Liver (tissue), 9 donors: ENCODE results near the gene RPTOR. TPM values are rescaled to one million over a fixed set of nuclear protein-coding genes. Genes with fewer than 3 reads are reported as not detected.

Experiments
- DNase-seq: peaks from one replicate; pipeline ENCODE4 v3.0.0-alpha.2; 2017; ENCODE audit warnings: low spot score
- H3K27ac ChIP-seq, 2 donors: one replicate each; pipeline ENCODE4 v1.7.0; 2013; ENCODE audit warnings: inconsistent platforms in 2 of 2, low read length in 2 of 2, control low read depth in 1 of 2, low read depth in 1 of 2, mild to moderate bottlenecking in 1 of 2
- H3K27me3 ChIP-seq, 4 donors: one replicate each; pipeline versions ENCODE4 v1.6.1 to v1.7.0; 2013; ENCODE audit warnings: low read length in 3 of 4, inconsistent platforms in 1 of 4, mild to moderate bottlenecking in 1 of 4, moderate library complexity in 1 of 4; ENCODE audit not compliant: control insufficient read depth in 4 of 4, insufficient read depth in 4 of 4
- H3K36me3 ChIP-seq, 4 donors: one replicate each; pipeline versions ENCODE4 v1.6.1 to v1.7.0; 2013; ENCODE audit warnings: low read length in 3 of 4, mild to moderate bottlenecking in 3 of 4, low read depth in 1 of 4, moderate library complexity in 1 of 4; ENCODE audit not compliant: control insufficient read depth in 4 of 4, insufficient read depth in 3 of 4
- H3K4me1 ChIP-seq, 4 donors: one replicate each; pipeline versions ENCODE4 v1.6.1 to v1.7.0; 2013; ENCODE audit warnings: low read length in 3 of 4, mild to moderate bottlenecking in 3 of 4, moderate library complexity in 1 of 4; ENCODE audit not compliant: control insufficient read depth in 4 of 4, insufficient read depth in 4 of 4
- H3K4me3 ChIP-seq, 3 donors: one replicate each; pipeline versions ENCODE4 v1.6.1 to v1.7.0; 2013; ENCODE audit warnings: low read length in 3 of 3, control low read depth in 1 of 3, low read depth in 1 of 3, mild to moderate bottlenecking in 1 of 3
- H3K9ac ChIP-seq, 2 donors: one replicate each; pipeline ENCODE4 v1.7.0; 2013; ENCODE audit warnings: low read length in 2 of 2, mild to moderate bottlenecking in 2 of 2, moderate library complexity in 2 of 2, control low read depth in 1 of 2, low read depth in 1 of 2
- H3K9me3 ChIP-seq, 4 donors: one replicate each; pipeline versions ENCODE4 v1.6.1 to v1.7.0; 2013; ENCODE audit warnings: low read length in 3 of 4; ENCODE audit not compliant: control insufficient read depth in 4 of 4
- ATF3 ChIP-seq: IDR thresholded peaks from 2 replicates; pipeline ENCODE4 v1.6.1; 2016; ENCODE audit warnings: antibody characterized with exemption
- CTCF ChIP-seq: fragments of 150-350 bp; IDR thresholded peaks from 2 replicates; pipeline ENCODE4 v1.5.1; 2017; ENCODE audit warnings: improper control_type of control experiment, low read depth, low read length; ENCODE audit not compliant: missing input control
- EGR1 ChIP-seq, 2 donors: IDR thresholded peaks; 2 replicates each; pipeline ENCODE4 v1.6.1; 2016 to 2018; ENCODE audit warnings: antibody characterized with exemption in 2 of 2, low read depth in 2 of 2
- FOXA1 ChIP-seq: IDR thresholded peaks from 2 replicates; pipeline ENCODE4 v1.6.1; 2016; ENCODE audit warnings: antibody characterized with exemption
- FOXA2 ChIP-seq: IDR thresholded peaks from 2 replicates; pipeline ENCODE4 v1.6.1; 2016; ENCODE audit warnings: antibody characterized with exemption
- GABPA ChIP-seq, 2 donors: IDR thresholded peaks in 1 of 2; conservative IDR thresholded peaks in 1 of 2; 2 replicates each; pipeline ENCODE4 v1.6.1; 2016; ENCODE audit warnings: antibody characterized with exemption in 2 of 2, mild to moderate bottlenecking in 1 of 2, moderate library complexity in 1 of 2
- HNF4A ChIP-seq, 2 donors: conservative IDR thresholded peaks; 2 replicates each; pipeline ENCODE4 v1.6.1; 2016; ENCODE audit warnings: antibody characterized with exemption in 2 of 2, mild to moderate bottlenecking in 2 of 2
- HNF4G ChIP-seq: IDR thresholded peaks from 2 replicates; pipeline ENCODE4 v1.6.1; 2016; ENCODE audit warnings: antibody characterized with exemption
- JUND ChIP-seq, 2 donors: IDR thresholded peaks; 2 replicates each; pipeline ENCODE4 v1.6.1; 2016; ENCODE audit warnings: antibody characterized with exemption in 2 of 2
- MAX ChIP-seq: IDR thresholded peaks from 2 replicates; pipeline ENCODE4 v1.6.1; 2016; ENCODE audit warnings: antibody characterized with exemption
- NR2F2 ChIP-seq: IDR thresholded peaks from 2 replicates; pipeline ENCODE4 v1.6.1; 2016; ENCODE audit warnings: antibody characterized with exemption
- RAD21 ChIP-seq, 2 donors: IDR thresholded peaks; 2 replicates each; pipeline ENCODE4 v1.6.1; 2016; ENCODE audit warnings: antibody characterized with exemption in 2 of 2, mild to moderate bottlenecking in 2 of 2
- REST ChIP-seq: IDR thresholded peaks from 2 replicates; pipeline ENCODE4 v1.6.1; 2016; ENCODE audit warnings: antibody characterized with exemption, mild to moderate bottlenecking
- RXRA ChIP-seq, 2 donors: IDR thresholded peaks; 2 replicates each; pipeline ENCODE4 v1.6.1; 2017 to 2018; ENCODE audit warnings: antibody characterized with exemption in 2 of 2, mild to moderate bottlenecking in 1 of 2
- SP1 ChIP-seq: IDR thresholded peaks from 2 replicates; pipeline ENCODE4 v1.6.1; 2018; ENCODE audit warnings: antibody characterized with exemption, mild to moderate bottlenecking
- TAF1 ChIP-seq: conservative IDR thresholded peaks from 2 replicates; pipeline ENCODE4 v1.6.1; 2016; ENCODE audit warnings: antibody characterized with exemption, mild to moderate bottlenecking
- YY1 ChIP-seq: IDR thresholded peaks from 2 replicates; pipeline ENCODE4 v1.6.1; 2016; ENCODE audit warnings: antibody characterized with exemption, mild to moderate bottlenecking
- ZBTB33 ChIP-seq: IDR thresholded peaks from 2 replicates; pipeline ENCODE4 v1.6.1; 2016; ENCODE audit warnings: antibody characterized with exemption
- WGBS: extraction: QIAGEN DNeasy Blood & Tissue Kit; methylation state at CpG from one replicate; pipeline ENCODE4 v1.1.7; 2013; 5-methylcytosine and 5-hydroxymethylcytosine counted together
- polyA plus RNA-seq, 2 donors: library from polyadenylated mRNA; stranded (reverse) in 1 of 2; unstranded in 1 of 2; fragments of 200-250 nt in 1 of 2; fragments of >200 nt in 1 of 2; fragmentation: Nextera tagmentation in 1 of 2; extraction: Ambion mirVana in 1 of 2; gene quantifications; one replicate each; pipeline versions ENCODE4 v1.2.1 to v1.2.3, GENCODE V29; 2013 to 2015
- total RNA-seq, 2 donors: library from RNA; depleted of rRNA; stranded (reverse); fragments of >200 nt; gene quantifications; one replicate each; pipeline ENCODE4 v1.2.3, GENCODE V29; 2014
- donor health status: healthy.
- donor health status: healthy.
- donor health status: healthy.
- donor health status: healthy.
- donor health status: healthy.

The RPTOR gene
- total and polyA plus RNA-seq, 4 donors, result 4.8 to 25.4 (median 11.6) TPM

GRCh38 chr17:81003711-81004475 lies 459.3 kb downstream of the RPTOR start (continued):
- no peak for TF ChIP-seq FOXA1

GRCh38 chr17:81006891-81007290 lies 462.3 kb downstream of the RPTOR start:
- TF ChIP-seq SP1 (no peak), HNF4A (conservative IDR thresholded peaks at IDR 0.05) (no peak), ATF3 (no peak), GABPA (IDR thresholded peaks at IDR 0.05 in 1 of 2, conservative IDR thresholded peaks at IDR 0.05 in 1 of 2) (no peak), RAD21 (IDR thresholded peaks at IDR 0.05) (no peak), JUND (IDR thresholded peaks at IDR 0.05) (no peak), ZBTB33 (no peak), EGR1 (IDR thresholded peaks at IDR 0.05; ENCODE audit: low read depth in 2 of 2) (no peak), MAX (no peak), RXRA (IDR thresholded peaks at IDR 0.05) (no peak), TAF1 (no peak), HNF4G (no peak), CTCF (no peak), FOXA2 (no peak), NR2F2 (no peak), REST (no peak), YY1 (no peak), FOXA1 (no peak)
- H3K4me3 ChIP-seq, result no peak overlapping the region
- H3K4me1 ChIP-seq, result peaks cover 3 to 15% (median 12%) of the 10 kb centered on the region in 4 donors
- DNase-seq, result no peak
- no peaks in the 10 kb centered on the region for H3K36me3 ChIP-seq
- H3K27ac ChIP-seq, result no peak overlapping the region
- WGBS, result 79% methylated on average over 10 of the region's 10 CpGs
- H3K27me3 ChIP-seq, result peaks cover 0 to 6% (median 0%) of the 10 kb centered on the region in 4 donors
- no peak overlapping the region for H3K9ac ChIP-seq
- no peaks in the 10 kb centered on the region for H3K9me3 ChIP-seq
